ENCODE data around the gene KIF23.

Gene KIF23

DNA sequence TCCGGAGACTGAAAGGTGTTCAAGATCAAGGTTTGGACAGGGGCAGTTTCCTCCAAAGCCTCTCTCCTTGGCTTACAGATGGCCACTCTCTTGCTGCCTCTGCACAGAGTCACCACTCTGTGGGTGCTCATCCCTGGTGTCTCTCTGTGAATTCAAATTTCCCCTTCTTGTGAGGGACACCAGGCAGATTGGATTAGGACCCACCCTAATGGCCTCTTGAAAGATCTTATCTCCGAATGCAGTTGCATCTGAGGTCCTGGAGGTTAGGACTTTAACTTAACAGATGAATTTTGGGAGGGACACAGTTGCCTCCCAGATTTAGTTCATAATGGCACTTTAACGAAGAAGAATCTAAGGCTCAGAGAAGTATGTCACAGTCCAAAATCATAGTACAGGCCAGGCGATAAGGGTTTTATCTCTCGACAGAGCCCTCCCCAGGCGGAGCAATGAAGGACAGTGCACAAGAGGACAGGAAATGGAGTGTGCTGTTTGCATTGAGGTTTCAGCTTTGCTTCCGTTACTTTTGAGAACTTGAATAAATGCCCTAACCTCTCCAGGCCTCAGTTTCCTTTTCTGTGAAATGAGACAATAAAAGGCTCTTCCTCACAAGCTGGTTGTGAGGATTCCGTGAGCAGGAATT lies 38.9 kb upstream of the KIF23 start:
- Histone ChIP-seq H3K9me2 (replicated peaks; ENCODE audit: insufficient read depth, low read length) (no peaks in the 10 kb centered on the region), H3K9me3 (ENCODE audit: insufficient read depth, low read length) (no peaks in the 10 kb centered on the region), H3K79me2 (ENCODE audit: insufficient read depth, low read length) (no peaks in the 10 kb centered on the region), H3F3A (ENCODE audit: insufficient read depth) (no peaks in the 10 kb centered on the region), H3K4me3 (ENCODE audit: insufficient read depth, low read length, poor library complexity, severe bottlenecking) (no peak overlapping the region), H3K27me3 (ENCODE audit: low read length) (no peaks in the 10 kb centered on the region), H4K20me1 (ENCODE audit: low read depth, low read length) (no peaks in the 10 kb centered on the region), H3K36me3 (ENCODE audit: low read length) (no peaks in the 10 kb centered on the region), H3K27ac (ENCODE audit: low read depth, low read length) (no peak overlapping the region), H3K9ac (ENCODE audit: low read length) (no peak overlapping the region), H3K4me2 (ENCODE audit: low read depth, low read length, poor library complexity, severe bottlenecking) (no peak overlapping the region), H2AFZ (ENCODE audit: low read depth, low read length, severe bottlenecking) (no peak overlapping the region)
- TF ChIP-seq EZH2phosphoT487 (conservative IDR thresholded peaks at IDR 0.05; ENCODE audit: low read length) = no peak
- TF ChIP-seq, protein P1, sequence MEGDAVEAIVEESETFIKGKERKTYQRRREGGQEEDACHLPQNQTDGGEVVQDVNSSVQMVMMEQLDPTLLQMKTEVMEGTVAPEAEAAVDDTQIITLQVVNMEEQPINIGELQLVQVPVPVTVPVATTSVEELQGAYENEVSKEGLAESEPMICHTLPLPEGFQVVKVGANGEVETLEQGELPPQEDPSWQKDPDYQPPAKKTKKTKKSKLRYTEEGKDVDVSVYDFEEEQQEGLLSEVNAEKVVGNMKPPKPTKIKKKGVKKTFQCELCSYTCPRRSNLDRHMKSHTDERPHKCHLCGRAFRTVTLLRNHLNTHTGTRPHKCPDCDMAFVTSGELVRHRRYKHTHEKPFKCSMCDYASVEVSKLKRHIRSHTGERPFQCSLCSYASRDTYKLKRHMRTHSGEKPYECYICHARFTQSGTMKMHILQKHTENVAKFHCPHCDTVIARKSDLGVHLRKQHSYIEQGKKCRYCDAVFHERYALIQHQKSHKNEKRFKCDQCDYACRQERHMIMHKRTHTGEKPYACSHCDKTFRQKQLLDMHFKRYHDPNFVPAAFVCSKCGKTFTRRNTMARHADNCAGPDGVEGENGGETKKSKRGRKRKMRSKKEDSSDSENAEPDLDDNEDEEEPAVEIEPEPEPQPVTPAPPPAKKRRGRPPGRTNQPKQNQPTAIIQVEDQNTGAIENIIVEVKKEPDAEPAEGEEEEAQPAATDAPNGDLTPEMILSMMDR (IDR thresholded peaks at IDR 0.05; ENCODE audit: insufficient read depth, low read length, poor library complexity, severe bottlenecking) = no peak

DNA sequence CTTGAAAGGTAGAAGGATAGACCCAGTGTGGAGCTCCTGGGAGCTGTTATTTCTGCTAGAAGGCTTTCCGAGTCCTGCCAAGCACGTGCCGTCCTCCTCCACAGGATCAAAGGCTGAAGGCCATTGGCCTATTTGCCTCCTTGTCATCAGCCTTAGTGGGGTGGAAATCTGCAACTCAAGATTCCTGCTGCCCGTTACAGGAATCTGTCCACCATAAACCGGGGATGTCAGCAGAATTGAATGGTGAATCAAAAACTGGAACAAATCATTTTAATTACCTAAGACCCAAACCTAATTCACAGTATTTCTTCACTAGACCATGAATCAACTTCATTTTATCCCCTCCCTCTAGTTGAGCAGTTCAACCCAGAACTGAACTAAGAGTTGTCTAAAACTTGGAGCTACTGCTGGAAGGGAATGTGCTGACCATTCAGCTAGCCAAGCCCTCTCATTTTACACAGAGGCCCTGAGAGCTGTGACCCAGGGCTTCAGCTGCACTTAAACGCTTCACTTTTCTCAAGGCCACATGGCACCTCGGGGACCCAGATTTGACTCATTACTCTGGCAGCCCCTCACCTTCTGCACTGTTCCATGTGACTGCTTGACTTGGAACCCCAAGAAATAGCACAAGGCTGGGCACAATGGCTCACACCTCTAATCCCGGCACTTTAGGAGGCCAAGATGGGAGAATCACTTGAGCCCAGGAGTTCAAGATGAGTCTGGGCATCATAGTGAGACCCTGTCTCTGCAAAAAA lies 36.8 kb upstream of the KIF23 start:
- H3K9me2 ChIP-seq (replicated peaks; ENCODE audit: insufficient read depth, low read length) = no peaks in the 10 kb centered on the region
- H3K9me3 ChIP-seq (ENCODE audit: insufficient read depth, low read length) = no peaks in the 10 kb centered on the region
- H2AFZ ChIP-seq (ENCODE audit: low read depth, low read length, severe bottlenecking) = no peak overlapping the region
- no peaks in the 10 kb centered on the region for H3K36me3 ChIP-seq (ENCODE audit: low read length)
- H3F3A ChIP-seq (ENCODE audit: insufficient read depth) = no peaks in the 10 kb centered on the region
- no peak overlapping the region for H3K27ac ChIP-seq (ENCODE audit: low read depth, low read length)
- no peak overlapping the region for H3K4me3 ChIP-seq (ENCODE audit: insufficient read depth, low read length, poor library complexity, severe bottlenecking)
- H3K79me2 ChIP-seq (ENCODE audit: insufficient read depth, low read length) = no peaks in the 10 kb centered on the region
- H3K9ac ChIP-seq (ENCODE audit: low read length) = no peak overlapping the region
- TF ChIP-seq, protein P1 (IDR thresholded peaks at IDR 0.05; ENCODE audit: insufficient read depth, low read length, poor library complexity, severe bottlenecking) = no peak
- TF ChIP-seq EZH2phosphoT487 (conservative IDR thresholded peaks at IDR 0.05; ENCODE audit: low read length) = no peak
- H3K27me3 ChIP-seq (ENCODE audit: low read length) = no peaks in the 10 kb centered on the region
- H3K4me2 ChIP-seq (ENCODE audit: low read depth, low read length, poor library complexity, severe bottlenecking) = no peak overlapping the region
- no peaks in the 10 kb centered on the region for H4K20me1 ChIP-seq (ENCODE audit: low read depth, low read length)

DNA sequence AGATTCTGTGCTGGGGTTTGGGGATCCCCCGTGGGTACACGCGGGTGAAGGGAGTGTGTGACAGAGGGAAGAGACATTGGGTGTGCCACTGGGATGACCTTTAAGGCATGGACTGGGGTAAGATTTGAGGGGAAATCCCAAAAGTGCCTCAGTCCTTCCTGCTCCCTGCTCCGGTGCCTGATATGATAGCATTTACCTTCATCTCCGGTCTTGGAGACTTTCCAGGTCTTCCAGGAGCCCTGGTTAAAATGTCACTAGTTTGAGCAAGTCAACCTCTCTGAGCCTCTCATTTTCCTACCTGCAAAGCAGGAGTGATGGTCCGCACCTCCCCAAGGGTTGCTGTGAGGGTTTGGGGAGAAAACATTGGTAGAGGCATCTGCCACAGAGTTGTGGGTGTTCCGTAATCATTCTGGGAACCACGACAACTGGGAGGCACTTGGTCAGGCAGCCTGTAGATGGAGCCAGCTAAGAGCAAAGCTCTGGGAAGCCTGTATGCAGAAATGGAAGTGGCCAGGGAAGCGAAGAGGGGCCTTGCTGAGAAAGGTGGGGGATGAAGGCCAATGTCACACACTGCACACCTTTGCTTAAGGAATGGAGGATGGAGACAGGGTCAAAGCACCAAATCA lies 33.9 kb upstream of the KIF23 start:
- no peaks in the 10 kb centered on the region for H3F3A ChIP-seq (ENCODE audit: insufficient read depth)
- H3K9ac ChIP-seq (ENCODE audit: low read length) = no peak overlapping the region
- H3K36me3 ChIP-seq (ENCODE audit: low read length) = no peaks in the 10 kb centered on the region
- H2AFZ ChIP-seq (ENCODE audit: low read depth, low read length, severe bottlenecking) = no peak overlapping the region
- no peak overlapping the region for H3K4me3 ChIP-seq (ENCODE audit: insufficient read depth, low read length, poor library complexity, severe bottlenecking)
- H3K9me2 ChIP-seq (replicated peaks; ENCODE audit: insufficient read depth, low read length) = no peaks in the 10 kb centered on the region
- no peaks in the 10 kb centered on the region for H4K20me1 ChIP-seq (ENCODE audit: low read depth, low read length)
- no peak overlapping the region for H3K4me2 ChIP-seq (ENCODE audit: low read depth, low read length, poor library complexity, severe bottlenecking)
- H3K9me3 ChIP-seq (ENCODE audit: insufficient read depth, low read length) = no peaks in the 10 kb centered on the region
- no peaks in the 10 kb centered on the region for H3K79me2 ChIP-seq (ENCODE audit: insufficient read depth, low read length)
- H3K27ac ChIP-seq (ENCODE audit: low read depth, low read length) = no peak overlapping the region
- TF ChIP-seq EZH2phosphoT487 (conservative IDR thresholded peaks at IDR 0.05; ENCODE audit: low read length) = no peak
- TF ChIP-seq, protein P1 (IDR thresholded peaks at IDR 0.05; ENCODE audit: insufficient read depth, low read length, poor library complexity, severe bottlenecking) = no peak
- no peaks in the 10 kb centered on the region for H3K27me3 ChIP-seq (ENCODE audit: low read length)

Measured in SU-DHL-6 (cell line).